Gastrocnemius medialis (tissue), 4 donors: ENCODE measurements around the gene ARHGAP28. TPM values are rescaled to one million over a fixed set of nuclear protein-coding genes. Genes with fewer than 3 reads are reported as not detected.

ENCODE experiments used
- ATAC-seq, 2 donors: fragments of 150-250 bp; one replicate each; pipeline ENCODE4 v1.9.1; 2016
- DNase-seq, 2 donors: peaks; one replicate each; pipeline ENCODE4 v3.0.0-alpha.2; 2019
- H3K27ac ChIP-seq, 4 donors: fragments of 200-600 bp; sonication (generic); 1 replicate in 1 of 4; 2 replicates in 3 of 4; pipeline ENCODE4 v1.5.1; 2016 to 2018; ENCODE audit warnings: mild to moderate bottlenecking in 2 of 4, moderate library complexity in 1 of 4
- H3K27me3 ChIP-seq, 3 donors: fragments of 200-600 bp; sonication (generic) in 2 of 3; 1 replicate in 1 of 3; 2 replicates in 2 of 3; pipeline versions ENCODE4 v1.5.1 to v1.6.0; 2016 to 2019; ENCODE audit warnings: mild to moderate bottlenecking in 1 of 3, moderate library complexity in 1 of 3
- H3K36me3 ChIP-seq, 2 donors: fragments of 200-600 bp; sonication (generic) in 1 of 2; one replicate each; pipeline ENCODE4 v1.5.1; 2017 to 2018
- H3K4me1 ChIP-seq, 2 donors: fragments of 200-600 bp; sonication (generic) in 1 of 2; one replicate each; pipeline ENCODE4 v1.5.1; 2016 to 2017; ENCODE audit warnings: mild to moderate bottlenecking in 2 of 2
- H3K4me3 ChIP-seq, 4 donors: fragments of 200-600 bp; sonication (generic) in 3 of 4; 1 replicate in 1 of 4; 2 replicates in 3 of 4; pipeline ENCODE4 v1.5.1; 2016 to 2019; ENCODE audit warnings: mild to moderate bottlenecking in 2 of 4
- H3K9me3 ChIP-seq, 3 donors: fragments of 200-600 bp; sonication (generic) in 2 of 3; 1 replicate in 1 of 3; 2 replicates in 2 of 3; pipeline ENCODE4 v1.5.1; 2016 to 2019
- CTCF ChIP-seq, 5 experiments: fragments of 450-650 bp in 3 of 5; fragments of 200-600 bp in 2 of 5; sonication (generic) in 2 of 5; IDR thresholded peaks in 4 of 5; conservative IDR thresholded peaks in 1 of 5; 1 replicate in 4 of 5; 2 replicates in 1 of 5; pipeline ENCODE4 v1.5.1; 2016 to 2019; ENCODE audit warnings: antibody characterized with exemption in 5 of 5, mild to moderate bottlenecking in 3 of 5, moderate library complexity in 3 of 5
- POLR2A ChIP-seq, 2 donors: fragments of 450-650 bp; IDR thresholded peaks; one replicate each; pipeline ENCODE4 v1.6.1; 2017; ENCODE audit warnings: antibody characterized with exemption in 2 of 2, mild to moderate bottlenecking in 2 of 2, moderate library complexity in 2 of 2
- in situ Hi-C, 4 donors: fragments of 200-750 bp; cut with MboI; loops; one replicate each; pipeline versions ENCODE4 v1.15.0 to v1.8.0; 2017; ENCODE audit warnings: low sequenced_read_pairs in 4 of 4
- intact Hi-C: fragments of 100-400 bp; cut with DNase I; formaldehyde crosslinking; loops from one replicate; pipeline ENCODE4 v1.15.1; 2023; ENCODE audit warnings: low total_unique reads
- total RNA-seq, 4 donors: library from RNA; depleted of rRNA; stranded (reverse); fragments of >200 nt; gene quantifications; one replicate each; pipeline versions ENCODE4 v1.1.0 to v1.2.3, GENCODE V29; 2016

The ARHGAP28 gene
- total RNA-seq, 4 donors from 2014 or later: 4.6 to 17.9 (median 6.2) TPM

- intact Hi-C loops (loop anchor here (5.0 kb wide), 1 partner anchor 152 kb away; the partner anchor contains the start of gene ARHGAP28), in situ Hi-C loops (loop anchor here (5.0 to 25.0 kb wide), 6 partner anchors 155 to 1005 kb away; partner anchors contain the start of genes TMEM200C (in 2 of the 4) and ARHGAP28 (in 1 of the 4))
- no peak overlapping the region for H3K4me3 ChIP-seq
- no peaks in the 10 kb centered on the region for H3K36me3 ChIP-seq
- H3K4me1 ChIP-seq: peaks cover 0 to 4% of the 10 kb centered on the region in 2 donors
- TF ChIP-seq POLR2A (IDR thresholded peaks at IDR 0.05) (no peak), CTCF (IDR thresholded peaks at IDR 0.05 in 4 of 5, conservative IDR thresholded peaks at IDR 0.05 in 1 of 5) (no peak)
- H3K9me3 ChIP-seq: no peaks in the 10 kb centered on the region
- DNase-seq (no peak), ATAC-seq (no peak)
- H3K27me3 ChIP-seq: no peaks in the 10 kb centered on the region
- H3K27ac ChIP-seq: no peak overlapping the region
Observed at GRCh38 chr18:6879508-6880195, 150.1 kb downstream of the ARHGAP28 start.

- H3K36me3 ChIP-seq: no peaks in the 10 kb centered on the region
- H3K4me3 ChIP-seq: no peak overlapping the region
- TF ChIP-seq CTCF (IDR thresholded peaks at IDR 0.05 in 4 of 5, conservative IDR thresholded peaks at IDR 0.05 in 1 of 5) (no peak), POLR2A (IDR thresholded peaks at IDR 0.05) (no peak)
- peaks cover 0 to 8% of the 10 kb centered on the region in 2 donors for H3K4me1 ChIP-seq
- H3K27me3 ChIP-seq: no peaks in the 10 kb centered on the region
- ATAC-seq: peak; percentile 85
- H3K27ac ChIP-seq: no peak overlapping the region
- intact Hi-C loops (no loop called here), in situ Hi-C loops (loop anchor here (5.0 to 25.0 kb wide), 6 partner anchors 156 to 1006 kb away; partner anchors contain the start of genes TMEM200C (in 2 of the 4) and ARHGAP28 (in 1 of the 4))
- no peaks in the 10 kb centered on the region for H3K9me3 ChIP-seq
- DNase-seq: peak; percentile 28 to 50
Observed at GRCh38 chr18:6881034-6881820, 151.7 kb downstream of the ARHGAP28 start.

- Histone ChIP-seq H3K4me3 (no peak overlapping the region), H3K27me3 (no peaks in the 10 kb centered on the region), H3K4me1 (peaks cover 0 to 8% of the 10 kb centered on the region in 2 donors), H3K9me3 (no peaks in the 10 kb centered on the region), H3K27ac (no peak overlapping the region), H3K36me3 (peaks cover 0 to 5% of the 10 kb centered on the region in 2 donors)
- in situ Hi-C loops (loop anchor here (5.0 to 25.0 kb wide), 6 partner anchors 158 to 1008 kb away; partner anchors contain the start of genes TMEM200C (in 2 of the 4) and ARHGAP28 (in 1 of the 4)), intact Hi-C loops (no loop called here)
- no peak for ATAC-seq
- TF ChIP-seq POLR2A (IDR thresholded peaks at IDR 0.05): no peak
- no peak for TF ChIP-seq CTCF (IDR thresholded peaks at IDR 0.05 in 4 of 5, conservative IDR thresholded peaks at IDR 0.05 in 1 of 5)
- no peak for DNase-seq
Observed at GRCh38 chr18:6882401-6882800, 152.9 kb downstream of the ARHGAP28 start.

- ATAC-seq: no peak
- no peaks in the 10 kb centered on the region for H3K27me3 ChIP-seq
- in situ Hi-C loops: loop anchor here (10.0 to 25.0 kb wide), 5 partner anchors 160 to 1010 kb away; partner anchors contain the start of genes TMEM200C (in 2 of the 4) and ARHGAP28 (in 1 of the 4)
Observed at GRCh38 chr18:6885006-6885481, 155.5 kb downstream of the ARHGAP28 start.

More at GRCh38 chr18:6885006-6885481, 155.5 kb downstream of the ARHGAP28 start:
- Histone ChIP-seq H3K4me1 (peaks cover 0 to 8% of the 10 kb centered on the region in 2 donors), H3K9me3 (no peaks in the 10 kb centered on the region), H3K4me3 (no peak overlapping the region), H3K36me3 (peaks cover 0 to 15% of the 10 kb centered on the region in 2 donors), H3K27ac (no peak overlapping the region)
- intact Hi-C loops: no loop called here
- DNase-seq: no peak
- TF ChIP-seq CTCF (IDR thresholded peaks at IDR 0.05 in 4 of 5, conservative IDR thresholded peaks at IDR 0.05 in 1 of 5): no peak
- no peak for TF ChIP-seq POLR2A (IDR thresholded peaks at IDR 0.05)
